ENCODE results near the gene ATOH8.
A peak's percentile ranks its signal among the peaks of the same experiment; 100 is the strongest.

The ATOH8 gene

DNA sequence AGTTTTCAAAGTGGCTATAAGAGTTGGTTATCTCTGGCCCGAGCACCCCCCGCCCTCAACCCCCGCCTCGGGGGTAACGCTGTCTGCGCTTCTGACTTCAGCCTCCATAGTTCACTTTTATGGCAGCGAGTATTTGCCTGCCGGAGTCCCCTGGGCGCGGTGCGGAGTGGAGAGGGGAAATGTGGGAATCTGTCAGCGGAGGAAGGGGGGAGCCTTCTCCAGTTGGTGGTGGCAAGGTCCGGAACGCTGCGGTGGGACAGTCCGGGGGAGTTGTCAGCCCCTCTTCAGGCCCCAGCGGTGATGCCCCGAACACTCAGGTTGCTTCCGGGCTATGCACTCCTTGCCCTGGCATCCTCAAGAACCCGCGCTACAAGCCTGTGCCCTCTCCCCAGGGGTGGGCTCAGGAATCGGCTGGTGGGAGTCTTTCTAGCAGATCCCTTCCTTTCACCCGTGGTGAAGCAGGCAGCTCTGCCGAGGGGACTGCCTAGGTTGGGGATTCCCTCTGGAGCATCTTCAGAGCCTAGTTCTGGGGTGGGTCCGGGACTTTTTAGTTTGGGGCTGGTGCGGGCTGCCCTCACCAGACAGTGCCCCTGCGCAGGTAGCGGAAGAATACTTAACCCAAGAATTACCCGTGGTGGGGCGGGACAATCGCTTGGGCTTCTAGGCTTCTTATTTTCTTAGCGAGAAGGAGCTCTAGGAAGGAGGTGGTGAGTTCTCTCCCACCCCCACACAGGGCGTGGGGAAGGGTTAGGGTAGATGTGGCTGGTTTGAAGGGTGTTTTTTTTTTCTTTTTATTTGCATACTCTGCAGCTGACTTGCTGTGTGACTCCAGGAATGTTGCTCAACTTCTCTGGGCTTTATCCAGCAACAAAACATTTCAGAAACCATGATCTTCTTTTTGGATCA, 1.6 kb downstream of the ATOH8 start:
- DNase-seq: no peak

GRCh38 chr2:85756195-85756594, 2.4 kb downstream of the ATOH8 start:
- no peak for DNase-seq

- no peak for DNase-seq
Observed at GRCh38 chr2:85756822-85757435, 3.1 kb downstream of the ATOH8 start.

DNA sequence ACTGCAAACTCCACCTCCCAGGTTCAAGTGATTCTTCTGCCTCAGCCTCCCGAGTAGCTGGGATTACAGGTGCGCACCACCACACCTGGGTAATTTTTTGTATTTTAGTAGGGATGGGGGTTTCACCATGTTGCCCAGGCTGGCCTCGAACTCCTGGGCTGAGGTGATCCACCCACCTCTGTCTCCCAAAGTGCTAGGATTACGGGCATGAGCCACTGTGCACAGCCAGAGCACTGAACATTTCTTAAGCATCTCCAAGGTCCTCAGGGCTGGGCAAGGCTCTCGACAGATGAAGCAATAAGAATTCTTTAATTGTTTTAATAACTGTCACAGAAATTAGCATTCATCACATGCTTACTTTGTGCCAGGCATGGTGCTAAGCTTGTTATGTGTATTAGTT, 4.1 kb downstream of the ATOH8 start:
- DNase-seq: no peak

- no peak for DNase-seq
Observed at GRCh38 chr2:85758361-85759256, 4.8 kb downstream of the ATOH8 start.

GRCh38 chr2:85759257-85759613, 5.4 kb downstream of the ATOH8 start:
- DNase-seq: no peak

DNA sequence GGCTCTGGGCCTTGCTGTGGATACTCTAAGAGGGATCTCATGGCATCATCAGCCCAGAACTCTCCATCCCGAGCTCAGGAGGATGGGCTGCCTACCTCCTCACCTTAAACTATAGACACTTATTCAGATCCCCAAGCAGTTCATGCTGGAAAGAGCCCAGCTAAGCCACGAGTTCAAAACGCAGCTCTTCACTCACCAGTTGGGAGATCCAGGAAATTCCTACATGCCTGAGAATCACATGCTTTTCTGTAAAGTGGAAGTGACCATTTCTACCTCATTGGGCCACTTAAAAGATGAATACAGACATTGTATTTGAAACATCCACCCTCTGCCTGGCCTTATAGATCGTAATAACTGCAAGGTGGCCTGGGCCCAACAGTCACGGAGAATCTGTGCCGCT, 6.6 kb downstream of the ATOH8 start:
- no peak for DNase-seq

- DNase-seq: no peak
Observed at GRCh38 chr2:85760872-85761271, 7.1 kb downstream of the ATOH8 start.

GRCh38 chr2:85761512-85761944, 7.7 kb downstream of the ATOH8 start:
- DNase-seq: no peak

DNA sequence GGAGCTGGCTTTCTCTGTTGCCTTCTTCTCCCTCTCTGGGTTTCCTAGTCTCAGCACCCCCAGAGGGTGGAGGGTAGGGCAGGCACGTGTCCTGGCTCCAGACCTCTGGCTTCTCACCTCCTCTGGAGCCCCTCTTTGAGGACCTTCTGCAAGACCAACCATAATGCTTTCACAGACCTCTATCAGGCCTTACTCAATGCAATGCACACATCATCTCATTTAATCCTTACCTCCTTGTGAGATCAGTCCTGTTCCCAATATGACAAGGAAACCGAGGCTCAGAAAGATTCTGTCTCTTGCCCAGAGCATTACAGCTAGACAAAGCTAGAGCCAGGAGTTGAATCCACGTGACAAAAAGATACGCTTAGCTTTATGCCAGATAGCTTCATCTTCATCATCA, 8.2 kb downstream of the ATOH8 start:
- DNase-seq: no peak

GRCh38 chr2:85763132-85763531, 9.3 kb downstream of the ATOH8 start:
- no peak for DNase-seq

DNA sequence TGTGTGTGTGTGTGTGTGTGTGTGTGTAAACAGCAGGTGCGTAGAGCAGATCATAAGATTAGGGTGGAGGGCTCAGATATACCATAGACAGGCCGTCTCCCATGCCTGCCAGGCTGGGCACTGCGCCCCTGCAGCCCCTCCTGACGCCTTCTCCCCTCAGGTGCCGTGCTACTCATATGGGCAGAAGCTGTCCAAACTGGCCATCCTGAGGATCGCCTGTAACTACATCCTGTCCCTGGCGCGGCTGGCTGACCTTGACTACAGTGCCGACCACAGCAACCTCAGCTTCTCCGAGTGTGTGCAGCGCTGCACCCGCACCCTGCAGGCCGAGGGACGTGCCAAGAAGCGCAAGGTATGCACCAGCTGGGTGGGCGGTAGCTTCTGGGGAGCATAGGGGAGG, 10.0 kb downstream of the ATOH8 start:
- no peak for DNase-seq

DNA sequence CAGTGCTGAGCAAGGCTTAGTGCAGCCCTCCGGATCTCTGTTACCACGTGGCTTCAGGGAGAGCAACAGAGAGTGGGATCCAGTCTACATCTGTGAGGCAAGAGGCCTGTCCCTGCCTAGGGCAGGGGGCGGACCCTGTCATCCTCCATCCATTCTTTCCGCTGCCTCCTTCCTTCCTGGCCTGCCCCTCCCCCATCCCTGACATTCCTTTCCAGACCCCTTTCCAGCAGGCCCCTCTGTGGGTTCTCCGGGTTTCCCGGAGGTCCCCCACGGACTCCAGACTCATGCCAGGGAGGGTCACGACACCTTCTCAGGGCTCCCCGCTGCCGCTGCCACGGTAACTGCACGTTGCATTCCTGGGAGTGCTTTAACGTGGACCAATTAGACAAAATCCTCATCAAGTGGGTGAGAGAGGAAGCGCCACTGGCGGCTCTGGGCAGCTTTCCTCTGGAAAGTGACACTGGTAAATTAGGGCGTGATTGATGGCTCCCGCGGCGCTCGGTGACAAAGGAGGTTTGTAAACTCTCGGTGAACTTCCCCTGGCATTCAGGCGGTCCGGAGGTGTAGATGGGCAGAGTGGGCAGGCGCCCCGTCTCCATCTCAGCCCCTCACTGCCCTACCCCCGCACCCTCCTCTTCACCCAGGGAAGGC, 11.4 kb downstream of the ATOH8 start:
- no peak for DNase-seq

- DNase-seq: no peak
Observed at GRCh38 chr2:85766229-85766628, 12.4 kb downstream of the ATOH8 start.

DNA sequence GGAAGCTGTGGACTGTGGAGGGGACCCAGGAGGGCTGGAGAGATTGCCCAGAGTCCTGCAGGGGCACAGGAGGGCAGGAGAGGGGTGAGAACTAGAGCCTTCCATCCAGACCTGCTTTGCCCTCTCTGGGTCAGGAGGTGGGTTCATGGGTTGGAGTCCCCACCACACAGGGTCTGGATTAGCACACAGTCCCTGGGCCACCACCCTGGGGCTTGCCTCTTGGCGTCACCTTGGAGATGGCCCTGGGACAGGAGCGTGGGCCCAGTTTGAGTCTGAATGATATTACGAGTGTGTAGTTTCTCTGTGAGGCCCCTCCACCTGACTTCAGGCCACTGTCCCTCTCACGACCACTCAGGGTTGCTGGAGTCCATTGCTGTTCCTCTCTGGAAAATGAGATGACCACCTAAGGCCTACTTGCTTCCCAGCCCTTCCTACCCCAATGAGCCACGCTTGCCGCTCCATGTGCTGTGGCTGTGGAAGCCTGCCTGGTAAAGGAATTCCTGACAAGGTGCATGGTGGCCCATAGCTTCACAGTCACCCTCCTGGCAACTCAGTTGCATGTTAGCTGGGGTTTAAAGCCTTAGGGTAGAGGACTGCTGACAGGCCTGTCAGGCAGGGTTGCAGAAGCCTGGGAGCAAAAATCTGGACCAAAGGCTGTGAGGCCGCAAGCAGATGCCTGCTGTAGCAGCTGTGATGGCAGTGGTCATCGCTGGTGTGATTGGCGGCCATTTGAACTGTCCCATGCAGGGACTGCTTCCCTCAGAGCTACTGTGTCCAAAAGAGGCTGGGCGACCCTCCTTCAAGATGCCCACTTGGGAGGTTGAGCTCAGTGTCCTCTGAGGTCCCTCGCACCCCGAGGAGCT, 14.2 kb downstream of the ATOH8 start:
- DNase-seq: no peak

DNA sequence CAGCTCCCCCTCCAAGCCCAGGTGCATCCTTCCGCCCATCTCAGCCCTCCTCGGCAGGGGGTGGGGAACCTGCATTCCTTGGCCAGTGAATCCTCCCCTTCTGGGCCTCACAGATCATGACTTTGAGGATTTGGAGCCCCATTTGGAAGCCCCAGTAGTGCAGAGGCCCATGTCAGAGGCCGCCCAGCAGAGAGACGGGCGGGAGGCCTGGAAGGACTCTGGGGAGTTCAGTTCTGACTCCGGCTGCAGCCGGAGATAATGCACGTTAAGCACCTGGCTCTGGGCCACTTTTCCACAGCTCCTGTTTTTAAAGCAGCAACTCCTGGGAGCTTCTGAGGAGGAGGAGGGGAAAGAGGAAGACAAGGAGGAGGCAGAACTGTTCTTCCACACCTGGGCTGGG, 14.9 kb downstream of the ATOH8 start:
- peak; percentile 77 for DNase-seq

DNA sequence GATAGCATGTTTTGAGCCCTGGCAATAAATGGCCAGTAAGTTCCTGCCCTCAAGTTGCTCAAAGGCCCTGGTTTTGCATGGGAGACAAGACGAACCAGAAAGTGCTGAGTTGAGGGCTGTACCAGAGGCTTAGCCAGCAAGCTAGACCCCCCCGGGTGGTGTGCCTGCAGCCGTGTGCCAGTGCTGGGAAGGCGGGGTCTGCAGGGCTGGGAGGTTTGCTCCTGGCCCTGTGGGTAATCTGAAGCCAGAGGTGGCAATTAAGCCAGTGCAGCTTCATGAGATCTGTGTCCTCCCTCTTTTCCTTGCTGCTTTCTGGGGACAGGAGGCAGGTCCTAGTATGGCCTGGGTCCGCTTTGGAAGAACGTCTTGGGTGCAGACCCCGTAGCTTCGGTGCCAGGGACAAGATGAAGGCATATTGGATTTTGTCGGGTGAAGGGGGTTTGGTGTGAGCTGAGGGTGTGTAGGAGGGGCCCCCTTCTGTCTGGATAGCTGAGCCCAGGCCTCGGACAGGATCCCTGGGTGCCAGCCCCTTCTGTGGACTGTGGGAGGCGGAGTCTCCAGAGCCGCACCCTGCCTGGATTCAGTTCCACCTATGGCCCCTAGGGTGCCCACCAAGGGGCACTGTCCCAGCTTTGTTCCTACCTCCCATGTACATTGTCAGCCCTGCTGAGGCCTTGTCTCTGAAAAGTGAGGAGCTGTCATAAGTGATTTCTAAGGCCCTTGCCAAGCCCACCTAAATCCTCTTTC, 15.6 kb downstream of the ATOH8 start:
- no peak for DNase-seq

GRCh38 chr2:85769983-85770362, 16.2 kb downstream of the ATOH8 start:
- no peak for DNase-seq

DNA sequence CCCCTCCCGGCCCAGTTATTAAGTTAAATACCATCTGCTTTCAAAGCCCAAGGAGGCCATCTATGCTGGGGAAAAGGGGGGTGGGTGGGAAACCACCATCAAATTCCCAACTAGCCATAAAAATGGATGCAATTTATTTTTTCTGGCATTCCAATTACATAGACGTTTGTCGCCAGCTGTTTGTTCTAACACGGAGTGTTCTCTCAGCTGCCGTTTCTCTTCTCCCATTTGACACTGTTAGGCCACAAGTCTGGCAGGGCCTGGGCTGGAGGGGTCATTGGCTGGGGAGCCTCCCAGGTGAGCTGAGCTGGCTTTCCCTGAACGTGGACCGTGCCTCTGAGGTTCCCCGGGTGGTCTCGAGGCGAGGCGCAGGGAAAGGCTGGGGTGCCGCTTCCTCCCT, 16.6 kb downstream of the ATOH8 start:
- peak; percentile 72 for DNase-seq

DNA sequence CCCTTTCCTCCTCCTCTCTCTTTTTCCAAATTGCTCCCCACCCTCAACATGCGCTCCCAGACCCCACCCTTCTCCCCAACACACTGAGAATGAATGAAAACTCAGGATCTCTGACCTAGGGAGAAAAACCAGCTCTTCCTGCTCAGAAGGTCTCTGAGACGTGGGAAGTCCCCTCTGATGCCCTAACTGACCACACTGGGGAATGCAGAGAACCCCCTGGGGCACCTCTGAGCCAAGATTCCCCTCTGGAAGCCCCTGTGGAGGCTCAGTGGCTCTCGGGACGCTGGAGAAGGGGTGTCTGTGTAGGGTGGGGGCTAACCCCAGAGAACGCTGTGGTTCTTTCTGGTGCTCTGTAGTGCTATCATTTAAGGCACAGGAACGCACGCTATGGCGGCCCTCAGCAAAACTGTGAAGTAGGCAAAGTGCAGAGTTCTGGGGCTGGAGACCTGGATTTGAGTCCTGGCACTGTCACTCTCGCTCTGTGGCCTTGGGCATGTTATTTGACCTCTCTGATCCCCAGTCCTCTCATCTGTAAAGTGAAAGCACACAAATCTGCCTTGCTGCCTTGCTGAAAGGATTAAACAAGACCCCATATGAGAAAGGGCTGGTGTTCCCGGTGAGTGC, 17.1 kb downstream of the ATOH8 start:
- DNase-seq: no peak

- no peak for DNase-seq
Observed at GRCh38 chr2:85771486-85771885, 17.7 kb downstream of the ATOH8 start.
